B cell (primary cell): ENCODE measurements around the gene ST8SIA5. TPM values are rescaled to one million over a fixed set of nuclear protein-coding genes. Genes with fewer than 3 reads are reported as not detected.

Source experiments
- ATAC-seq: fragments of 200-7000 bp; cut with Tn5 transposase; one replicate; pipeline ENCODE4 v1.10.0; 2021; ENCODE audit warnings: low read depth, mild to moderate bottlenecking, moderate number of reproducible peaks, moderate library complexity
- CTCF ChIA-PET: fragments of 350-600 bp; sonication (Branson Sonifier 250); formaldehyde crosslinking; loops from one replicate; lab custom pipeline; 2021; ENCODE audit warnings: antibody characterized with exemption, inconsistent platforms; lab: Charles Lee
- POLR2A ChIA-PET: fragments of 350-600 bp; sonication (Branson Sonifier 250); formaldehyde crosslinking; loops from one replicate; lab custom pipeline; 2021; ENCODE audit warnings: antibody characterized with exemption; lab: Charles Lee
- DNase-seq: peaks from one replicate; pipeline ENCODE4 v3.0.0; 2013
- H2AFZ ChIP-seq: 2 replicates; pipeline ENCODE4 v1.6.1; 2012; ENCODE audit warnings: mild to moderate bottlenecking, low read depth, low read length; ENCODE audit not compliant: insufficient read depth, poor library complexity, severe bottlenecking
- H3K27ac ChIP-seq, 2 donors: 1 replicate in 1 of 2; 2 replicates in 1 of 2; pipeline ENCODE4 v1.5.1; 2012 to 2013; ENCODE audit warnings: low read length in 2 of 2, mild to moderate bottlenecking in 2 of 2, moderate library complexity in 1 of 2
- H3K27me3 ChIP-seq, 4 experiments: fragments of 200-600 bp in 1 of 4; sonication (generic) in 1 of 4; replicated peaks in 1 of 4; 1 replicate in 2 of 4; 2 replicates in 2 of 4; pipeline versions ENCODE4 v1.6.1 to v1.7.0; 2013 to 2016; ENCODE audit warnings: low read length in 3 of 4, mild to moderate bottlenecking in 2 of 4, mixed read lengths in 1 of 4, moderate library complexity in 1 of 4; ENCODE audit not compliant: insufficient read depth in 4 of 4, control insufficient read depth in 3 of 4; ENCODE audit errors: control extremely low read depth in 1 of 4
- H3K36me3 ChIP-seq, 2 experiments: replicated peaks in 1 of 2; 1 replicate in 1 of 2; 2 replicates in 1 of 2; pipeline versions ENCODE4 v1.6.1 to v1.7.1; 2013; ENCODE audit warnings: low read length in 1 of 2; ENCODE audit not compliant: insufficient read depth in 2 of 2, control insufficient read depth in 1 of 2; ENCODE audit errors: control extremely low read depth in 1 of 2, extremely low read depth in 1 of 2
- H3K4me1 ChIP-seq, 2 donors: fragments of 200-600 bp in 1 of 2; sonication (generic) in 1 of 2; 1 replicate in 1 of 2; 2 replicates in 1 of 2; pipeline versions ENCODE4 v1.5.1 to v1.6.1; 2013 to 2017; ENCODE audit warnings: low read length in 2 of 2; ENCODE audit not compliant: control insufficient read depth in 2 of 2, insufficient read depth in 2 of 2
- H3K4me2 ChIP-seq: replicated peaks from 2 replicates; pipeline ENCODE3; 2012; ENCODE audit warnings: mild to moderate bottlenecking, low read depth, low read length; ENCODE audit not compliant: poor library complexity, severe bottlenecking
- H3K4me3 ChIP-seq, 5 experiments: fragments of 200-600 bp in 1 of 5; sonication (generic) in 1 of 5; 1 replicate in 3 of 5; 2 replicates in 2 of 5; pipeline versions ENCODE4 v1.5.1 to v1.7.0; 2011 to 2016; ENCODE audit warnings: low read length in 4 of 5, mild to moderate bottlenecking in 4 of 5, low read depth in 2 of 5, control low read depth in 1 of 5, moderate library complexity in 1 of 5; ENCODE audit not compliant: insufficient read depth in 1 of 5; ENCODE audit errors: control extremely low read depth in 1 of 5, extremely low read depth in 1 of 5
- H3K79me2 ChIP-seq: fragments of 200-600 bp; sonication (generic); one replicate; pipeline ENCODE4 v1.6.0; 2016; ENCODE audit warnings: low read length; ENCODE audit not compliant: control insufficient read depth, insufficient read depth
- H3K9ac ChIP-seq: fragments of 200-600 bp; sonication (generic); 2 replicates; pipeline ENCODE4 v1.6.1; 2017; ENCODE audit warnings: mild to moderate bottlenecking, low read length, moderate library complexity
- H3K9me3 ChIP-seq, 3 donors: one replicate each; pipeline versions ENCODE4 v1.6.1 to v1.7.1; 2013; ENCODE audit warnings: low read length in 2 of 3; ENCODE audit not compliant: control insufficient read depth in 2 of 3, insufficient read depth in 1 of 3; ENCODE audit errors: control extremely low read depth in 1 of 3
- H4K20me1 ChIP-seq: 2 replicates; pipeline ENCODE4 v1.6.0; 2012; ENCODE audit warnings: mild to moderate bottlenecking, low read length; ENCODE audit not compliant: insufficient read depth, control insufficient read depth, poor library complexity, severe bottlenecking
- H3K27ac Mint-ChIP-seq: one replicate; pipeline ENCODE4 v1.8.0; 2021; ENCODE audit warnings: mixed read lengths
- H3K27me3 Mint-ChIP-seq: one replicate; pipeline ENCODE4 v1.8.0; 2021; ENCODE audit warnings: mixed read lengths
- H3K4me1 Mint-ChIP-seq: one replicate; pipeline ENCODE4 v1.8.0; 2021; ENCODE audit warnings: mixed read lengths
- H3K4me3 Mint-ChIP-seq: one replicate; pipeline ENCODE4 v1.8.0; 2021; ENCODE audit warnings: mixed read lengths
- H3K9me3 Mint-ChIP-seq: one replicate; pipeline ENCODE4 v1.8.0; 2022; ENCODE audit warnings: mixed read lengths; ENCODE audit not compliant: insufficient read depth
- EZH2 ChIP-seq: IDR thresholded peaks from 2 replicates; pipeline ENCODE4 v1.6.1; 2012; ENCODE audit warnings: borderline replicate concordance, low read depth, mild to moderate bottlenecking, moderate library complexity, low read length; ENCODE audit not compliant: insufficient read depth, poor library complexity, severe bottlenecking
- WGBS: methylation state at CpG from one replicate; pipeline ENCODE4 v1.1.5; 2013; ENCODE audit warnings: missing lambda C conversion rate; ENCODE audit not compliant: insufficient coverage; 5-methylcytosine and 5-hydroxymethylcytosine counted together
- intact Hi-C: fragments of 100-400 bp; cut with micrococcal nuclease; formaldehyde crosslinking; loops from one replicate; pipeline ENCODE4 v1.10.0; 2022
- polyA plus RNA-seq: library from polyadenylated mRNA; depleted of rRNA; stranded (reverse); fragments of >200 nt; gene quantifications from 2 replicates; pipeline ENCODE4 v1.2.3, GENCODE V29; 2012
- total RNA-seq, 2 donors: library from RNA; stranded (reverse); fragments of 120-200 nt in 1 of 2; gene quantifications; 1 replicate in 1 of 2; 2 replicates in 1 of 2; pipeline versions ENCODE4 v1.2.3 to v1.2.4, GENCODE V29; 2013 to 2022
- TF ChIP-seq, protein P1 (sequence below): fragments of 200-600 bp; IDR thresholded peaks from one replicate; pipeline ENCODE4 v1.8.0; 2022; ENCODE audit warnings: antibody characterized with exemption, mild to moderate bottlenecking

ST8SIA5 gene
- total and polyA plus RNA-seq, 2 donors (not counting 1 experiment from before 2014, with no cell fraction given) = not detected

GRCh38 chr18:46679846-46680598, 76.8 kb downstream of the ST8SIA5 start:
- Mint-ChIP-seq H3K4me1 (no peaks in the 10 kb centered on the region), H3K4me3 (no peak overlapping the region), H3K27me3 (peaks cover 5% of the 10 kb centered on the region), H3K27ac (no peak overlapping the region), H3K9me3 (no peaks in the 10 kb centered on the region)
- H3K9me3 ChIP-seq = no peaks in the 10 kb centered on the region
- CTCF ChIA-PET = no interaction called here
- POLR2A ChIA-PET = no interaction called here
- no peaks in the 10 kb centered on the region for H3K36me3 ChIP-seq
- no peak overlapping the region for H3K4me2 ChIP-seq
- intact Hi-C loops = no loop called here
- TF ChIP-seq, protein P1, sequence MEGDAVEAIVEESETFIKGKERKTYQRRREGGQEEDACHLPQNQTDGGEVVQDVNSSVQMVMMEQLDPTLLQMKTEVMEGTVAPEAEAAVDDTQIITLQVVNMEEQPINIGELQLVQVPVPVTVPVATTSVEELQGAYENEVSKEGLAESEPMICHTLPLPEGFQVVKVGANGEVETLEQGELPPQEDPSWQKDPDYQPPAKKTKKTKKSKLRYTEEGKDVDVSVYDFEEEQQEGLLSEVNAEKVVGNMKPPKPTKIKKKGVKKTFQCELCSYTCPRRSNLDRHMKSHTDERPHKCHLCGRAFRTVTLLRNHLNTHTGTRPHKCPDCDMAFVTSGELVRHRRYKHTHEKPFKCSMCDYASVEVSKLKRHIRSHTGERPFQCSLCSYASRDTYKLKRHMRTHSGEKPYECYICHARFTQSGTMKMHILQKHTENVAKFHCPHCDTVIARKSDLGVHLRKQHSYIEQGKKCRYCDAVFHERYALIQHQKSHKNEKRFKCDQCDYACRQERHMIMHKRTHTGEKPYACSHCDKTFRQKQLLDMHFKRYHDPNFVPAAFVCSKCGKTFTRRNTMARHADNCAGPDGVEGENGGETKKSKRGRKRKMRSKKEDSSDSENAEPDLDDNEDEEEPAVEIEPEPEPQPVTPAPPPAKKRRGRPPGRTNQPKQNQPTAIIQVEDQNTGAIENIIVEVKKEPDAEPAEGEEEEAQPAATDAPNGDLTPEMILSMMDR = no peak
- TF ChIP-seq EZH2 = no peak
- H4K20me1 ChIP-seq = no peaks in the 10 kb centered on the region
- no peak overlapping the region for H3K27ac ChIP-seq
- no peak for DNase-seq
- no peaks in the 10 kb centered on the region for H3K4me1 ChIP-seq
- ATAC-seq = no peak
- WGBS = 94% methylated on average over 50 of the region's 52 CpGs
- H3K79me2 ChIP-seq = no peaks in the 10 kb centered on the region
- no peak overlapping the region for H3K9ac ChIP-seq
- H2AFZ ChIP-seq = no peak overlapping the region
- no peak overlapping the region for H3K4me3 ChIP-seq
- H3K27me3 ChIP-seq = no peaks in the 10 kb centered on the region

GRCh38 chr18:46678785-46679399, 78.0 kb downstream of the ST8SIA5 start:
- Histone ChIP-seq H3K27me3 (no peaks in the 10 kb centered on the region), H3K4me2 (no peak overlapping the region), H3K27ac (no peak overlapping the region), H3K9me3 (no peaks in the 10 kb centered on the region), H3K4me3 (no peak overlapping the region), H3K36me3 (no peaks in the 10 kb centered on the region), H3K4me1 (no peaks in the 10 kb centered on the region), H3K79me2 (no peaks in the 10 kb centered on the region), H4K20me1 (no peaks in the 10 kb centered on the region), H3K9ac (no peak overlapping the region), H2AFZ (no peak overlapping the region)
- Mint-ChIP-seq H3K4me3 (no peak overlapping the region), H3K9me3 (no peaks in the 10 kb centered on the region), H3K27ac (no peak overlapping the region), H3K27me3 (peaks cover 15% of the 10 kb centered on the region), H3K4me1 (no peaks in the 10 kb centered on the region)
- ATAC-seq (no peak), DNase-seq (no peak)
- CTCF ChIA-PET = no interaction called here
- intact Hi-C loops = no loop called here
- TF ChIP-seq, protein P1 = no peak
- TF ChIP-seq EZH2 = no peak
- POLR2A ChIA-PET = no interaction called here
- 92% methylated on average over 6 of the region's 10 CpGs for WGBS
